Measurements from ENCODE around the gene COX4I1. TPM values are rescaled to one million over a fixed set of nuclear protein-coding genes. Genes with fewer than 3 reads are reported as not detected.

Gene COX4I1
- total and polyA plus RNA-seq, 9 of the 15 experiments (the other 6 are each of a cell fraction or from before 2014, with no cell fraction given) = 651 to 2,356 (median 1,032) TPM

GRCh38 chr16:85845266-85845665, 45.8 kb downstream of the COX4I1 start:
- POLR2A ChIA-PET = interaction anchor here (0.6 to 1.0 kb wide), 2 partner anchors 37 to 116 kb away, joined by 4 read pairs; no protein-coding TSS in a partner anchor
- Histone ChIP-seq H2AFZ (ENCODE audit: low read depth, low read length) (no peak overlapping the region), H4K20me1 (replicated peaks; ENCODE audit: control insufficient read depth, insufficient read depth, low read length) (peaks cover 3% of the 10 kb centered on the region; the same call in 1 of the 2 replicates), H3K9me1 (ENCODE audit: control insufficient read depth, insufficient read depth, low read length) (no peaks in the 10 kb centered on the region), H3K4me1 (replicated peaks in 1 of 2; ENCODE audit: control insufficient read depth in 2 of 2, insufficient read depth in 2 of 2, low read length in 2 of 2) (peaks cover 0 to 7% of the 10 kb centered on the region in 2 experiments; a peak in 3 of 5 replicates), H3K27me3 (ENCODE audit: control insufficient read depth in 2 of 2, insufficient read depth in 2 of 2, low read length in 2 of 2) (peaks cover 58 to 89% of the 10 kb centered on the region in 2 experiments), H3K27ac (ENCODE audit: extremely low read depth, low read depth, low read length) (no peak overlapping the region), H3K79me2 (ENCODE audit: control insufficient read depth, insufficient read depth, low read length) (no peaks in the 10 kb centered on the region), H3K9ac (ENCODE audit: insufficient read depth in 1 of 2, low read depth in 2 of 2, low read length in 2 of 2) (no peak overlapping the region), H3K36me3 (ENCODE audit: control insufficient read depth, insufficient read depth, low read length) (no peaks in the 10 kb centered on the region), H3K4me2 (ENCODE audit: insufficient read depth, low read length) (no peak overlapping the region), H3K4me3 (no peak overlapping the region), H3K9me3 (replicated peaks; ENCODE audit: control insufficient read depth, insufficient read depth, low read depth, low read length) (no peaks in the 10 kb centered on the region; the same call in 1 of the 2 replicates)
- no TSS peak for BruUV-seq (replicated peaks)
- DNase-seq (ENCODE audit: extremely low read depth in 1 of 4, low spot score in 3 of 4) (no peak), ATAC-seq (no peak), FAIRE-seq (no peak)
- in situ Hi-C loops (cut with MboI) (no loop called here), intact Hi-C loops (cut with micrococcal nuclease) (no loop called here)
- 21% methylated on average over 20 of the region's 20 CpGs for WGBS (ENCODE audit: insufficient coverage, low coverage, missing lambda C conversion rate)
- CTCF ChIA-PET (ENCODE audit: low intra/inter-chr PET ratio) = no interaction called here
- TF ChIP-seq ZNF77 (CRISPR knock-in tag; IDR thresholded peaks at IDR 0.05) (no peak), NONO (IDR thresholded peaks at IDR 0.05; ENCODE audit: low read depth in 2 of 2, low read length in 1 of 2) (no peak), YBX1 (IDR thresholded peaks at IDR 0.05) (no peak), ZNF12 (CRISPR knock-in tag; IDR thresholded peaks at IDR 0.05) (no peak), SMAD1 (IDR thresholded peaks at IDR 0.05; ENCODE audit: low read depth, low read length, partially characterized antibody) (no peak), CREM (IDR thresholded peaks at IDR 0.05; ENCODE audit: low read depth) (no peak), CSDE1 (IDR thresholded peaks at IDR 0.05) (no peak), PATZ1 (CRISPR knock-in tag; IDR thresholded peaks at IDR 0.05; ENCODE audit: borderline replicate concordance) (no peak), MCM7 (IDR thresholded peaks at IDR 0.05) (no peak), IRF1 (CRISPR knock-in tag; IDR thresholded peaks at IDR 0.05; ENCODE audit: borderline replicate concordance) (no peak), MXI1 (IDR thresholded peaks at IDR 0.05; ENCODE audit: low read depth, low read length) (no peak), ATF2 (CRISPR knock-in tag; IDR thresholded peaks at IDR 0.05) (no peak)
- TF ChIP-seq, protein P1, sequence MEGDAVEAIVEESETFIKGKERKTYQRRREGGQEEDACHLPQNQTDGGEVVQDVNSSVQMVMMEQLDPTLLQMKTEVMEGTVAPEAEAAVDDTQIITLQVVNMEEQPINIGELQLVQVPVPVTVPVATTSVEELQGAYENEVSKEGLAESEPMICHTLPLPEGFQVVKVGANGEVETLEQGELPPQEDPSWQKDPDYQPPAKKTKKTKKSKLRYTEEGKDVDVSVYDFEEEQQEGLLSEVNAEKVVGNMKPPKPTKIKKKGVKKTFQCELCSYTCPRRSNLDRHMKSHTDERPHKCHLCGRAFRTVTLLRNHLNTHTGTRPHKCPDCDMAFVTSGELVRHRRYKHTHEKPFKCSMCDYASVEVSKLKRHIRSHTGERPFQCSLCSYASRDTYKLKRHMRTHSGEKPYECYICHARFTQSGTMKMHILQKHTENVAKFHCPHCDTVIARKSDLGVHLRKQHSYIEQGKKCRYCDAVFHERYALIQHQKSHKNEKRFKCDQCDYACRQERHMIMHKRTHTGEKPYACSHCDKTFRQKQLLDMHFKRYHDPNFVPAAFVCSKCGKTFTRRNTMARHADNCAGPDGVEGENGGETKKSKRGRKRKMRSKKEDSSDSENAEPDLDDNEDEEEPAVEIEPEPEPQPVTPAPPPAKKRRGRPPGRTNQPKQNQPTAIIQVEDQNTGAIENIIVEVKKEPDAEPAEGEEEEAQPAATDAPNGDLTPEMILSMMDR (IDR thresholded peaks at IDR 0.05 in 2 of 3, conservative IDR thresholded peaks at IDR 0.05 in 1 of 3; ENCODE audit: insufficient read depth in 2 of 3, low read depth in 1 of 3, low read length in 3 of 3) = no peak
